Measurements from ENCODE around the gene FER.
"Not testable (repeated sequence)": the region's sequence is repeated elsewhere in the genome, so short reads cannot be mapped to it uniquely, and the experiment has no call there.

FER gene

DNA sequence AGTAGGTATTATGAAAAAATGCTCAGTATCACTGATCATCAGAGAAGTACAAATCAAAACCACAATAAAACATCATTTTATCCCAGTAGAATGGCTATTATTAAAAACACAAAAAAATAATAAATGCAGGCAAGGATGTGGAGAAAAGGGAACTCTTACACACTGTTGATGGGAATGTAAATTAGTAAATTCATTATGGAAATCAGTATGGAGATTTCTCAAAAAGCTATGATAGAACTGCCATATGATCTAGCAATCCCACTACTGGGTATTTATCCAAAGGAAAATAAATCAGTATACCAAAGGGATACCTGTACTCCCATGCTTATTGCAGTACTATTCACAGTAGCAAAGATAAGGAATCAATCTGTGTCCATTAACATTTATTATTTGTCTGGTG is 209.6 kb downstream of the FER start:
- no peak for DNase-seq (ENCODE audit: low read depth)

DNA sequence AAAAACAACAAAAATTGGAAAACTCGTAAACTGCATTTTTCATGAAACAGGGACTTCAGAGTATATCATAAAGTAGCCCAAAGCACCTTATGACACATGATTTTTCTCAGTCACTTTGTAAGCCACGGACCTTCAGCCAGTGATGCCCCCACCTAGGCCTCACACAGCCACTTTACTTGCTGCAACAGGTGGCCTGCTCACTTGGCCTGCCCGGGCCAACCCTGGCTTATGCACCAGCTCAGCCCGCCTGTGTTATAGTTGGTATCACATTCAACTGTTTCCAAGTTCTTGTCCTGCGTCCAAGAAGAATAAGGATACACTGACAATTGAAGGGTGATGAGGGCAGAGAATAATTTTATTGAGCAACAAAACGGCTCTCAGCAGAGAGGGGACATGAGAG is 219.2 kb downstream of the FER start:
- DNase-seq (ENCODE audit: low read depth) = no peak

DNA sequence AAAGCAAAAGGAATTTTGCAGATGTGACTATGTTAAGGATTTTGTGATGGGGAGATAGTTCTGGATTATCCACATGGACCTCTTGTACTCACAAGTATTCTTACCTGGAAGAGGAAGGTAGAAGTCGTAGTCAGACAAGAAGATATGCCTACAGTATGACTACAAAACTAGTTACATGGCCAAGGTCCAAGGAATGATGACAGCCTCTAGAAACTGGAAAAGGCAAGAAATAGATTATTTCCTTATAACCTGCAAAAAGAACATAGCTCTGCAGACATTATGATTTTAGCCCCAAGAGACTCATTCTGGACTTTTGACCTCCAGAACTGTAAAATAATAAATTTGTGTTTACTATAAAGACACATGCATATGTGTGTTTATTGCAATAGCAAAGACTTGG is 226.9 kb downstream of the FER start:
- no peak for DNase-seq (ENCODE audit: low read depth)

GRCh38 chr5:108975697-108976096 is 228.0 kb downstream of the FER start:
- DNase-seq (ENCODE audit: low read depth) = no peak

- no peak for DNase-seq (ENCODE audit: low read depth)
Observed at GRCh38 chr5:108983461-108984092, 235.9 kb downstream of the FER start.

DNA sequence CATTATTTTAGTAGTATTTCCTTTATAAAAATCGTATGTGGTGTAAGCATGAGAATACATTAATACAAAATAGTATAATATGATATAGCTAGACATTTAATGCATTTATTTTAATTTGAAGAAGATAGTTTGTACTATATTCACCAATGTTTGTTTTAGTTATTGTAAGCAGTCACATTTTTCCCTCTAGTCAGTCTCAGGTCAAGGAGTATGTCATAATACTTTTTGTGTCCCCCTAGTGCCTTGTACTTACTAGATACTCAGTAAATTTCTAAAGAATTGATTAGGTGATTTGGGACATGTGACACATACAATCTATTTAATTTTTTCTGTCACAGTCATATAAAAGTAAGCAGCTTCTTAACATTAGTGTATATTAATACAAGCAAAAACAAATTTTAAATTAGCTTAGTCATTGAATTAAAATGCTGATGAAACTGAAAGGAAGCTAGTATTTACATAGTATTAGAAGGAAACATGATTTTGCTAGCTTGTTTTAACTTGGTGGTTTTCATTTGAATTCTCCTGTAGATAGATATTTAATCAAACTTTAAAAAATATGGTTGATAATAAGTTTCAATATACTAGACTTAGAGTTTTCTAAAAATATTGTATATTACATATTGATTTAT is 242.2 kb downstream of the FER start:
- no peak for DNase-seq (ENCODE audit: low read depth)

DNA sequence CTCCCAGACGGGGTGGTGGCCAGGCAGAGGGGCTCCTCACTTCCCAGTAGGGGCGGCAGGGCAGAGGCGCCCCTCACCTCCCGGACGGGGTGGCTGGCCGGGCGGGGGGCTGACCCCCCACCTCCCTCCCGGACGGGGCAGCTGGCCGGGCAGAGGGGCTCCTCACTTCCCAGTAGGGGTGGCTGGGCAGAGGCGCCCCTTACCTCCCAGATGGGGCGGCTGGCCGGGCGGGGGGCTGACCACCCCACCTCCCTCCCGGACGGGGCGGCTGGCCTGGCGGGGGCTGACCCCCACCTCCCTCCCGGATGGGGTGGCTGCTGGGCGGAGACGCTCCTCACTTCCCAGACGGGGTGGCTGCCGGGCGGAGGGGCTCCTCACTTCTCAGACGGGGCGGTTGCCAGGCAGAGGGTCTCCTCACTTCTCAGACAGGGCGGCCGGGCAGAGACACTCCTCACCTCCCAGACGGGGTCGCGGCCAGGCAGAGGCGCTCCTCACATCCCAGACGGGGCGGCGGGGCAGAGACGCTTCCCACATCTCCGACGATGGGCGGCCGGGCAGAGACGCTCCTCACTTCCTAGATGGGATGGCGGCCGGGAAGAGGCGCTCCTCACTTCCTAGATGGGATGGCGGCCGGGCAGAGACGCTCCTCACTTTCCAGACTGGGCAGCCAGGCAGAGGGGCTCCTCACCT is 244.8 kb downstream of the FER start:
- not testable (repeated sequence) for DNase-seq (ENCODE audit: low read depth)

DNA sequence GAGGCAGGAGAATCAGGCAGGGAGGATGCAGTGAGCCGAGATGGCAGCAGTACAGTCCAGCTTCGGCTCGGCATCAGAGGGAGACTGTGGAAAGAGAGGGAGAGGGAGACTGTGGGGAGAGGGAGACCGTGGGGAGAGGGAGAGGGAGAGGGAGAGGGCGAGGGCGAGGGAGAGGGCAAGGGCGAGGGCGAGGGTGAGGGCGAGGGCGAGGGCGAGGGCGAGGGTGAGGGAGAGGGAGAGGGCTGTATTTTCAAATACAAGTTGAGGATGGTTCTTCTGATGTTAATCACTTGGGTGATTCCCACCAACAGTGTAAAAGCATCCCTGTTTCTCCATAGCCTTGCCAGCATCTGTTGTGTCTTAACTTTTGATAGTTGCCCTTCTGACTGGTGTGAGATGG is 245.7 kb downstream of the FER start:
- DNase-seq (ENCODE audit: low read depth) = not testable (repeated sequence)

GRCh38 chr5:108997720-108998119 is 250.0 kb downstream of the FER start:
- DNase-seq (ENCODE audit: low read depth) = no peak

DNA sequence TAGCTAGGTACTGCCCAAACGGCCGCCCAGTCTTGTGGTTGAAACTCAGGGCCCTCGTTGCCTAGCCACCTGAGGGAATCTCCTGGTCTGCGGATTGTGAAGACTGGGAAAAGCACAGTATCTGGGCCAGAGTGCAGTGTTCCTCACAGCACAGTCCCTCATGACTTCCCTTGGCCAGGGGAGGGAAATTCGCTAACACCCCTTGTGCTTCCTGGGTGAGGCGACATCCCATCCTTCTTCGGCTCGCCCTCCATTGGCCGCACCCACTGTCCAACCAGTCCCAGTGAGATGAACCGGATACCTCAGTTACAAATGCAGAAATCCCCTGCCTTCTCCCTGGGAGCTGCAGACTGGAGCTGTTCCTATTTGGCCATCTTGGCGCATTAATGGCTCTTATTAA is 250.5 kb downstream of the FER start:
- no peak for DNase-seq (ENCODE audit: low read depth)

DNA sequence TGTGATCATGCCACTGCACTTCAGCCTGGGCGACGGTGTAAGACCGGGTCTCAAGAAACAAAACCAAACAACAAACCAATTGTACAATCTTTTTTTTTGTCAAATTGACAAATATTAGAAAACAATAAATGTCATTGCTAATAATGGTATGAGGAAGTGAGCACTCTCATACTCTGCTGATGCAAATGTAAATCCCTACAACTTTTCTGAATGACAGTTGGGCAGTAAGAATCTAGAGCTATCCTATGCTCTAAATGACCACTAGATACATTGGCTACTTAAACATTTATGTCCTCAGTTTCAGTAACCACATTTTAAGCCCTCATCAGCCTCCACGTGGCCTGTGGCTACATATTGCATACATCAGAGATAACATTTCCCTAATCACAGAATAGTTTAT is 256.2 kb downstream of the FER start:
- DNase-seq (ENCODE audit: low read depth) = no peak

- DNase-seq (ENCODE audit: low read depth) = no peak
Observed at GRCh38 chr5:109005297-109006009, 257.8 kb downstream of the FER start.

GRCh38 chr5:109006129-109006528 is 258.4 kb downstream of the FER start:
- DNase-seq (ENCODE audit: low read depth) = no peak

GRCh38 chr5:109016300-109016699 is 268.6 kb downstream of the FER start:
- DNase-seq (ENCODE audit: low read depth) = no peak

DNA sequence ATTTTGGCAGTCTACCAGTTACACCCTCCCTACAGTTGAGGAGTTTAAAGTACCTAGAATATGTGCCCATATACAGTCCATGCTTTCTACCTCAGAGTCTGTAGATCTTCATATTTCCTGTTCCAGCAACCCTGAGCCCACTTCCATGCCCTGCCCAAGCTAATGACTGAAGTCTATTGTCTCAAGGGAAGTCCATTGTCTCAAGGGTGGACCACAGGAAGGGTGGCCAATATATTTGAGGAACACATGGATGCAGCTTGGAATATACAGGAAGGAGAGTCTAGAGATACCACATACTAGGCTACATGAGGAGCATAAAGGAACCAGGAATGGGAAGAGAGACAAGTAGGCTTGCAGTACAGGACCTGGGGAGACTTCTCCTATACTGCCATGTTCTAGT is 274.4 kb downstream of the FER start:
- DNase-seq (ENCODE audit: low read depth) = no peak

DNA sequence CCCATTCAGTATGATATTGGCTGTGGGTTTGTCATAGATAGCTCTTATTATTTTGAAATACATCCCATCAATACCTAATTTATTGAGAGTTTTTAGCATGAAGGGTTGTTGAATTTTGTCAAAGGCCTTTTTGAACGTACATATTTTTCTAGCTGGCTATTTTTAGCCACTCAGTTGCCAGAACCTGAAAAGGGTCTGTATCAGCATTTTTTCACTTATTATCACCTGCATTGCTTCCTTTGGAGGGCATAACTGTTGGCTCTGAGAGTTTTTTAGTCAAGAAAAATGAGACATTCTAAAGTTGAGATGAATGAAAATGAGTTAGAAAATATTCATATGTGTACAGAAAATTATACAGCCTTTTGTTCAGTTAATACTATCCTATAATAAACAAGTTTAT is 278.0 kb downstream of the FER start:
- DNase-seq (ENCODE audit: low read depth) = not testable (repeated sequence)

- DNase-seq (ENCODE audit: low read depth) = no peak
Observed at GRCh38 chr5:109027983-109028607, 280.4 kb downstream of the FER start.

DNA sequence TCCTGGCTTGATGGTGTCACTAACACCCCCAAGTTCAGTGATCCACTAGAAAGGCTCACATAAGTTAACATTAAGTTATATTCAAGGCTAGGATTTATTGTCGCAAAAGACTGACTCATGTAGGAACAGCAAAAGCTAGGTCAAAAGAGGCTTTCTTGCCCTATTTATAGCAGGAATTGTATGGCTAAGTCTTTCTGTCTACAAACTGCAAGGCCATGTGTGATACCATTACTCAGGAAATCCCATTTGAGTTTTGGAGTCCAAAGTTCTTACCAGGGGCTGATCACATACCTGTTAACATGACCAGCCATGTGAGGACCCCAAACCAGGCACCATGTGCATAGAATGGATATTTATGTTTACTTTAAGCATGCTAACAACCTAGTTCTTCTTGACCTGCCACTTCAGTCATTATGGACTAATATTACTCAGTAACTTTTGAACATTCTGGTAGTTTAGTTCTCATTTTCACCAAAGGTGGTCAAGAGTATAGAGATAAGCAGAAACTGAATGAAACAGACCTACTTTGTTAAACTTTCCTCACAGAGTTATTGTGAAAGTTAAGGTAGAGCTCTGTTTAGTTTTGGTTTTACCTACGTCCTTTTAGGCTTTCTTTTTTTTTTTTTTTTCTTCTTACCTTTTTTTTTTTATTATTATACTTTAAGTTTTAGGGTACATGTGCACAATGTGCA is 281.1 kb downstream of the FER start:
- no peak for DNase-seq (ENCODE audit: low read depth)

GRCh38 chr5:109029847-109030246 is 282.1 kb downstream of the FER start:
- no peak for DNase-seq (ENCODE audit: low read depth)

DNA sequence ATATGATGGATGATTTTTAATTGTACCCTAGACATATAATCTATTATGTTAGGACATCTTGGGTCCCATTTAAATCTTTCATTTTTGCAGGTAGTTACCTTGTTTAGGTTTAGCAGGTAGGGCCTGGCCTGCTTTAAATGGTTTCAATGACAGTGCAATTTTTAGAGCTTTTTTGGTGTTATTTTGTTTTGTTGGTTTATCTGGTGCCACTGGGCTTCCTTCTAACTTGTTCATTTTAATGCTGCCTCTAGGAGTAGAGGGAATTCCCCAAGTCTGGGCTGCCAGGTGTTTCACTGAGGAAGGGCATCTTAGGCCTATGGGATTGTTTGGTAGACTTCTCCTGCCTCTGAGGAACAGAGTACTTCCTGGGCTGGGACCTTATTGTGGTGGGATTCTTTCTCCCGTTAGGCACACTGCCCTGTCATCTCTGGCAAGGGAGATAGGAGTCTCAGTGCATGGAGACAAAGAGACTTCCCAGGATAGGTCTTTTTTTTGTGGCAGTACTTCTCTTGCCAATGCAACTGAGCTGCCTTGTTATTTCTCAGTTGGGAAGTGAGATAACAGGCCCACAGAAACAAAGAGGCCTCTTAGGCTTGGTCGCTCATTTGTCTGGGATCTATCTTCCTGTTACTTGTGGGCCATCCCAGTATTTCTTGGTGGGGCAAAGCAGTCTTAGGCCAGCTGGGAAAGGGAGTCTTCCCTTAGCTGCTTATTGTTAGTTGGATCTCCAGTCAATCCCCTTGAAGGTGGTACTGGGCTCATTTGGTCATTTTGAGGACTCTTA is 282.9 kb downstream of the FER start:
- no peak for DNase-seq (ENCODE audit: low read depth)

DNA sequence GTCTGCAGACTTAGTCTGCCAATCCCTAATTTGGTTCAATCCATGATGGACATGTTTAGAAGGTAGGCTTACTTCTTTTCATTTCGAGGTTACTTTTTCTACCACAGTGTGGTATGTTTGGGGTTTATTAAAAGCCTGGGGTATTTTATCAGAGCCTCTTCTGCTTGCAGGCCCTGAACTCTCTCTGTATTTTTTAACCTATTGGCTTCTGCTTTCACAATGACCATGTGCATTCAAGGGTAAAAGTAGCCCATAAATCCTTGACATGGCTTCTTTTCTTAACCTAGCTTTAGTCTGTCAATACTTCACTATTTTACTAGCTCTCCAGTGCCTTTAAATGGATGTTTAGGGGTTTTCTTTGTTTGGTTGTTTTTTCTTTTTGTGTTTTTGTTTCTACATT is 286.6 kb downstream of the FER start:
- no peak for DNase-seq (ENCODE audit: low read depth)

Data from stimulated activated CD8-positive, alpha-beta memory T cell treated with anti-CD3 and anti-CD28 coated beads, Interleukin-15, amount 100 ng/mL, for 24 hours (primary cell).